Activated T-cell treated with anti-CD3 and anti-CD28 coated beads, Interleukin-2, amount 50 U/mL, for 1 hour (primary cell): Measurements from ENCODE around the gene HRCT1.
"Not testable (repeated sequence)": the region's sequence is repeated elsewhere in the genome, so short reads cannot be mapped to it uniquely, and the experiment has no call there.

ENCODE experiments used
- DNase-seq: peaks from one replicate; pipeline ENCODE4 v3.0.0-alpha.2; 2020

HRCT1 gene

DNA sequence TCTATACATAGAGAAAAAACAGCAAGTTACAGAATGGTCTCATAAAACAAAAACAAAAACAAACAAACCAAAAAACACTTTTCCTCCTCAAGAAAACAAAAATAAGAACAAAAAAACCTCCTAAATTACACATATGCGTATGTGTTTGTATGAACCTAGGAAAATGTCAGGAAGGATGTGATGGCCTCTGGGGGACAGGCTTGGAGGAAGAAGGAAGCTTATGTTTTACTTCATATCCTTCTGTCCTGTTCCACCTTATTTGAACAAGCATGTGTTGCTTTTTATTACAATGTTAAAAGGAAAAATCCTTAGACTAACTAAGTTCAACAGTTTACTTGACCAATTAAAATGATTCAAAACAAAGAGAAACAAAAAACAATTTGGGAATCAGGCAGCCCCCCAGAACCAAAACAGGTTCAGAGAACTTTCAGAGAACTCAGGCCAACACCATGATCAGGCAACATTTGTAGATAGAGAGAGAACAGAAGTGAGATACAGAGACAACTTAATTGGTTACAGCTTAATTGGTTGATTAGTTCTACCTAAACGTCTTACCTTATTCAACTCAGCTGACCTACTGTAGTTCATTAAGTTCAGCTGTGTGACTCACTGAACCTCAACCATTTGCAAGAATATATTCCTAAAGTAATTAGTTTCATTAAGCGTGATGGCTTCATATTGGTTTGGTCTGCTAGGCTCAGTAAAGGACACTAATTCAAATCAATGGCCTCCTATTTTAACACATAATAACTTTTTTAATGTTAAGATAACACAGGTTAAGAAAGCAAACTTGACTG is 13.4 kb downstream of the HRCT1 start:
- DNase-seq = no peak

DNA sequence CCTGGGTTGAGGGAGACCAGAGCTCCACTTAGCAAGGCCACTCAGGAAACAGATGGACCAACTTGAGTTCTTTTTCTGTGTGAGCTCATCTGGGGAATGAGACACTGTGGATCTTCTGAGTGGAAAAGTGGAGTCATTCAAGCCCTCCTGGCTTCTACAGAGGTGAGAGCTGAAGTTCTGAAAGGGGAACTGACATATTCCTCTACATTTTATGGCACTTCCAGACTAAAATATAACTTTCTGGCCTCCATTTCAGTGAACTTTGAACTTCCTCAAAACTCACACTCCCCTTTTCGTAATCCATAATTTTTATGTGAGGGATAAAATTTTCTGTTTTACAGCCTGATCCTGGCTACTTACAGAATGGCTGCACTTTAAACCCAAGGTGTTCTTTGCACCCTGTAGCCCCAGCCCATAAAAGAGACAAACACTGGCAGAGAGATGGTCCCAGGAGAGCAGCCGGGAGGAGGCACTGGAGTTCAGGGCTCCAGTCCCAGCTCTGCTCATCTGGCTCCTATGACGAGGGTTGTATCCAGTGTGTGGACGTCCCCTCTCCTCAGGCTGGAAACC is 14.1 kb downstream of the HRCT1 start:
- no peak for DNase-seq

DNA sequence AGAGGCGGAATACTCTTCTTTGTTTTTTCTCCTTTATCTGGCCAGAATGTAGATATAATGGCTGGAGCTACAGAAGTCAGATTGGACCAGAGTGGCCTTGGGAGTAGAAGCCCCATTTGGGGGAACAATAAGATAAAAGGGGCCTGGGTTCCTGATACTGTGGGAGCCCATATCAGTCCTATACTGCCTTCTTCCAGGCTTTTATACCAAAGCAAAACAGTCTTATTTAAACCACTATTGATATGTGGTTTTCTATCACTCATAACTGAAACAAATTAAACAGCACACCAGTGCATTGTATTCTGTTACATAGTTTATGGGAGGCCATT is 17.6 kb downstream of the HRCT1 start:
- no peak for DNase-seq

DNA sequence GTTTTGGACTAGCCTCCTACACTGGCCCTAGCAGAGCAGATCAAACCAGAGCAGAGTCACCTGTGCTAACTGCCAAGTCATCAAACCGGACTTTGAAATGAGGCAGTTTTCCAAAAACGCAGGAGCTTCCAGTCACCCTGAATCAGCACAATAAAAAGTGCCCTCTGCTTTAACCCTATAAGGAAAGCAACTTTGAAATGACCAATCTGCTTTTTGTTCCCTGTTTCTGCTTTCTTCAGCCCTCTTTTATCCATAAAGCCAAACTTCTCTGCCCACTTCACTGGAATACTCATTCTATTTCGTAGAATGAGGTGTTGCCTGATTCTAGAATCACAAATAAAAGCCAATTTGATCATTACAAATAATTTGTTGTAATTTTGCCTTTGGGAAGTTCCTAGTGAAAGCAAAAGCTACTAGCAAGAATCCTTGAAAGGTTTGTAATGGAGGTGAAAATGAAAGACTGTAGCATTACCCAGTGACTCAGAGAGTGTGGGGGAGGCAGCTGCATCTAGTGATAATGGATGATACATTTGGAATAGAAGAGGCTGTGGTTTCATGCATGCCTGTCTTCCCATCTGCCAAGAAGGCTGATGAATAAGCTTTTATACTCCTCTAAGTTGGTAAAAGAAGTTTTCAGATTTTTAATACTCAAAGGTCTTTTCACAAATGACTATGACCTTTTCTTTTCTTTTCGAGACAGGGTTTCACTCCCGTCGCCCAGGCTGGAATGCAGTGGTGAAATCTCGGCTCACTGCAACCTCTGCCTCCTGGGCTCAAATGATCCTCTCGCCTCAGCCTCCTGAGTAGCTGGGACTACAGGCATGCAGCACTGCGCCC is 18.1 kb downstream of the HRCT1 start:
- no peak for DNase-seq

- no peak for DNase-seq
Measured at GRCh38 chr9:35928591-35929452, 22.8 kb downstream of the HRCT1 start.

DNA sequence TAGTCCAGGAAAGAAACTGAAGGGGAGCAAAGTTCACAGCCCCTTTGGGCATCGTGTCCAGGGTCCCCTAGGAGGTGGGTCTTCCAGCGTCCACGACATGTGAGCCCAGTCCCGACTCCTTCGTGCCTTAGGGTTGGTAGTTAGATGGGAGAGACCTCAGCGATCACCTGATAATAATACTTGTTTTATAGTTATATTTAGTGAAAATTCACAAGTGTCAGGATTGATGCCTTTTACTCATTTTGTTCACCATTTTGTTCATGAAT is 23.4 kb downstream of the HRCT1 start:
- DNase-seq = no peak

GRCh38 chr9:35930521-35930920 is 24.5 kb downstream of the HRCT1 start:
- no peak for DNase-seq

DNA sequence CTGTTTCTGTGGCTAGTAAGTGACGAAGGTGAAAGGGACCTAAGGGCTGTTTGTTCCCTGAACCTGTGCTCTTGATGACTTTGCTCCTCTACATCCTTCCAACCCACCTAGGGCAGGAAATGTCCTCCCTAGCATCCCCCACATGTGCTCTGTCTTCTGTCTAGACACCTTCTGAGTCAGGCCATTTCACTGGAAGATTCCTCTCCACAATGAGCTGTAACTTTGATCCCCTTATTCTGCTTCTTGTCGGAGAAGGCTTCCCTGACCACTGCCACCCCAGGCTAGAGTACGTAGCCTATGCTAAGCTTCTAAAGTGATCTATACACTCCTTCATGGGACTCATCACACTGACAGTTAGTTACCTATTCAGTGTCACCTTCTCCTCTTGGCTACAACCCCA is 25.0 kb downstream of the HRCT1 start:
- no peak for DNase-seq

GRCh38 chr9:35932735-35933134 is 26.7 kb downstream of the HRCT1 start:
- no peak for DNase-seq

DNA sequence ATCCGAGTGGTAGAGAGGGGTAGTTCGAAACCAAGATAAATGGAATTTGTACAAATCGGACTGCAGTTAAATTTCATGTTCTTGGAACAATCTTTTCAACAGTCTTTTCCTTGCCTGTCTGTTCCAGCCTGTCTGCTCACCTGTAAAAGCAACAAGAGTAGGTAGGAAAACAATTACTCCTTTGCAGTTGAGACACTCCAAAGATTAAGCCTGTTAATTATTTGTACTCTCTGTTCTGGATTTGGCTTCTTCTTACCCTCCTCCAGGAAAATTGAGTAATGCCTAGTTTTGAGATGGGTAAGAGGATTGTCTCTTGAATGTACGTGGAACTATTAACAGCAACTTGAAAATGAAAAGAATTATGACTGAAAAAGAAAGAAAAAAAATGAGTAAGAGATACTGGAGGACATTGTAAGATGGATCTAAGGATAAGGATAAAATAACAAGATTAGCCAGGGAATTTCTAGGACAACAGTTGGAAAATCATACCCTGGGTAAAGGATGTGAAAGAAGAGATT is 27.6 kb downstream of the HRCT1 start:
- DNase-seq = no peak

DNA sequence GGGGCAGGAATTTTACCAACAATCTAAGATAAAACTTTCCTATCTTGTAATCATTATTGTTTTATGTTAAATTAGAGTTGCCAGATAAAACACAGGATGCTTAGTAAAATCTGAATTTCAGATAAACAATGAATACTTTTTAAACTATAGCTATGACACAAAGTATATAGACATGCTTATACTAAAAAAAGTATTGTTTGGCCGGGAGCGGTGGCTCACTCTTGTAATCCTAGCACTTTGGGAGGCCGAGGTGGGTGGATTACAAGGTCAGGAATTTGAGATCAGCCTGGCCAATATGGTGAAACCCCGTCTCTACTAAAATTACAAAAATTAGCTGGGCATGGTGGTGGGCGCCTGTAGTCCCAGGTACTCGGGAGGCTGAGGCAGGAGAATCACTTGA is 28.1 kb downstream of the HRCT1 start:
- DNase-seq = not testable (repeated sequence)

DNA sequence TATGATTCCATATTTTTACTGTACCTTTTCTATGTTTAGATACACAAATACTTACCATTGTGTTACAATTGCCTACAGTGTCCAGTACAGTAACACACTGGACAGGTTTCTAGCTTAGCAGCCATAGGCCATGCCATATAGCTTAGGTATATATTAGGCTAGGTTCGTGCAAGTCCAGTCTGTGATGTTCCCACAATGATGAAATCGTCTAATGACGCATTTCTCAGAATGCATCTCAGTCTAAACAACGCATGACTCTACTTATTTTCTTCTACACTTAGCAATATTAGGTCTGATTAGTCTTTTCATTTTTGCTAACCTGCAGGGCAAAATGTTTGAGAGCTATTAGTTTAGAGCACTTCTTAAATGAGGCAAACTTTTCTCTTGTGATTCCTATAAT is 29.3 kb downstream of the HRCT1 start:
- no peak for DNase-seq

- DNase-seq = no peak
Measured at GRCh38 chr9:35935755-35936509, 29.9 kb downstream of the HRCT1 start.

- DNase-seq = no peak
Measured at GRCh38 chr9:35937227-35937626, 31.2 kb downstream of the HRCT1 start.

GRCh38 chr9:35938474-35939356 is 32.7 kb downstream of the HRCT1 start:
- DNase-seq = no peak

- no peak for DNase-seq
Measured at GRCh38 chr9:35939679-35940250, 33.8 kb downstream of the HRCT1 start.

DNA sequence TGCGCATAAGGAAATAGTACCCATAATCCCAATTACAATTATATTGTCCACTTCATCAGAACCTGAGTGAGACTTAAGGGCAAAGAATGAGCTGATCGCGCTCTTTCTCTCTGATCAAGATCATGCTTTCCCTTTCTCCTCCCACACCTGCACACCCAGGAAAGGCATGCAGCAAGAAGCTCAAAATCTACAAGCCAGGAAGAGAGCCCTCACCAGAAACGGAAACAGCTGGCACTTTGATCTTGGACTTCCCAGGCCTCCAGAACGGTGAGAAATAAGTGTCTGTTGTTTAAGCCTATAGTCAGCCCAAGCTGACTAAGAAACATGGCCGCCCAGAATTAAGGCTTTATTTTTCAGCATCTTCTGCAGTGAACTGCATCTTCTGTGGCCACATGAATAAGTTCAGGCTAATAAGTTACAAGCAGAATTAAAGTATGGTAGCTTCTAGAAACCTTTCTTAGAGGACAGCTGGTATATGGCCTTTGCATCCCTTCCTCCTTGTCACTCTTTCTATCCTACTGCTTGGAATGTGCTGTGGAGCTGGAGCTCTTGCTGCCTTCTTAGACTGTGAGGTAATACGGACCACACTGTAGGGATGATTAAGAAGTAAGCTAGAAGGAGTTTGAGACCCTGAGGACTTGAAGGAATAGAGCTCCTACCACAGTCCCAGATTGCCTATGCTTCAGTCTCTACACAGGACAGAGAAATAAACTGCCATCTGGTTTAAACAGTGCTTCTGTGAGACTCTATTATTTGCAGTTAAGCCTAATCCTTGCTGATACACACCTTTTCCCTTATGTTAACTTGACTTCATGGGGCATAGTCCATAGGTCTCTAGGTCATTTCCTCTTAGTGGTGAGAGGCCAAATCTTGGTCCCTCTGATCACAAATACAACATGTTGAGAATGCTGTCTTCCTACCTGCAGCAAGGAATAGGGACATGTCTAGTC is 34.7 kb downstream of the HRCT1 start:
- no peak for DNase-seq

GRCh38 chr9:35942286-35942685 is 36.3 kb downstream of the HRCT1 start:
- no peak for DNase-seq

- DNase-seq = no peak
Measured at GRCh38 chr9:35944173-35944572, 38.2 kb downstream of the HRCT1 start.

GRCh38 chr9:35944841-35945240 is 38.8 kb downstream of the HRCT1 start:
- DNase-seq = no peak
